Smooth muscle cell of the umbilical artery (primary cell): ENCODE measurements around the gene BNIP2. TPM values are rescaled to one million over a fixed set of nuclear protein-coding genes. Genes with fewer than 3 reads are reported as not detected.

ENCODE experiments used
- total RNA-seq: library from RNA; depleted of rRNA; stranded (reverse); fragments of >200 nt; gene quantifications from 2 replicates; pipeline ENCODE4 v1.2.3, GENCODE V29; 2014

Gene BNIP2
- total RNA-seq: 118 and 174 TPM in 2 replicates

DNA sequence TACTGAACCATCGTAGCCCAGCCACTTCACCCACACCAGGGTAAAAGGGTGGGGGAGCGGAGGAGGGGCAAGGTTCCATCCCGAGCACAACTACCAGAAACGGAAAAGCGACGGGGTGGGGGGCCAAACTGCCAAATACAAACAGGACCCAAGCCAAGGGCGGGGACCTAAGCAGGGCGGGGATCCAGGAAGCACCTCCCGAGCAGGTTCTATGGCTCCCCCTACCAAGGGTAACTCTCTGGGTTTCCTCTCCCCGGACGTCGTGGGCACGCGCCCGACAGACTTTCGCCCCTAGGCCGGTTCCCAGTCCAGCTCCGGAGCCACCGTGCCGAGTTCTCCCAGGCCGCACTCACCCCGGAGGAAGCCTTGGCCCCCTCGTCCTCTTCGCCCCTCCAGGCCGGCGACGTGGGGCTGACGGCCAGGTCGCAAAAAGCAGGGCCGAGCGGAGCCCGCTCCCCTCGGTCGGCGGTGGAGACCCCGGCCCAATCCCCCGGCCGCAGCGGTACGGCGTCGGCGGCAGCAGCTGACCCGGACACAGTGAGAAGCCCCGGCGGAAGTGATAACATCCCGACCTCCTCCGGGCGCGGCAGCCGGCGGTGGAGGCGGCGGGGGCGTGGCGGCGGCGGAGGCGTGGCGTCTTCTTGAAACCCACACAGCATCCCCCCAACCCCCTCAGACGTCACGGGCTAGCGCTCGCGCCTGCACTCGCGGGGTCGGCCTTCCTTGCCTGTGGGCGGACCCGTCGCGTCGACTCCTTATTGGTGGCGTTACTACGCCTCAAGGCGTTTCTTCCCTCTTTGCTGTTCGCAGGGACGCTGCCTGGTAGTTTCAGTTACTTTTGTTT lies at the start of gene BNIP2:
BNIP2 (minus strand) TSS at position 539 of the 844 bp plus-strand sequence. CDS start 6,863 bp downstream, outside the sequence.

GRCh38 chr15:59656897-59657634 lies 32.1 kb downstream of the BNIP2 start, which contains the start of gene GTF2A2:
TSS of gene GTF2A2 (minus strand) at chr15:59657515. CDS start at chr15:59652277, 5,238 bp downstream.

DNA sequence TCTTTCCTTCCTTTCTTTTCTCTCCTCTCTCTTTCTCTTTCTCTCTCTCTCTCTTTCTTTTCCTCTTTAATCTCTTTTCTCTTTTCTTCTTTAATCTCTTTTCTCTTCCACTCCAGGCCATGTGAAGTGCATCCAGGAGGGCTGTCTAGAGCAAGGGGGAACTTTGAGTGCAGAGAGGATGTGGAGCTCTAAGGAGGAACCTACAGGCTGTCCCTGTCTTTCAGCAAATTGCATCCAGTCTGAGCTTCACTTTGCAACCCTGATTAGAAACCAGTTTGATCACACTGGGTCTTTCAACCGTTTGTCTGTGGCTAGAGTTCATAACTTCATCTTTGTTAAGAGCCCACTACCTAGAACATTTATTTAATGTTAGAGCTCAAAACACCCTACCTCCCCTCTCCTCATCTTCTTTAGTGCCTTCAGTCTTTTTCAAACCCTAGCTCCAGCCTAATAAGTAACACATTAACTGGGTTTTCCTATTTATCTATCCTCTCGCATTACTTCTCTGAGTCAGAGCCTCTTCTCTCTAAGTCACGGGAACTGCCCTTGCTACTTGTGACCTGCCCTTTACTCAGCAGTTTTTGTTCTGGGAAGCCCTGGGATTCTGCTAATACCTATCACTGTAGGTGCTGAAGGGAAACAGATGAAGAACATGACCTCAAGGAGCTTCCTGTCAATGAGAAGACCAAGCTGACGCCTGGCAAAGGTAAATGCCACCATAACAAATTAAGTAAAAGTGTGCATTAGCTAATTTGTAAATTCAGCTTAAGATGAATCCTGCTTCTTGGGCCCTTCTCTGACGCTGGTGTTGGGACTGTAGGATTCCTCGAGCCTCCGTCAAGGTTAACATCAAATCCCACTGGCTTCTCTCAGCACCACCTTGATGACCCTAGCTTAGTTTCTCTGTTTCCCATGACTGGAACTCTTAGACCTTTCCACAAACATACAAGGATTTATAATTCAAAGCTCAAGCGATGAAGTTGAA lies 77.6 kb downstream of the BNIP2 start, which contains the start of gene GCNT3:
GCNT3 (plus strand) TSS at position 508 of the 985 bp plus-strand sequence. CDS start 6,456 bp downstream, outside the sequence.

Other genes with a start within 250 kb of the BNIP2 start
- gene GCNT3, start 77.5 kb downstream of the BNIP2 start, total RNA-seq: under 0.01 and 0.09 TPM in 2 replicates
- 22.8 and 23.2 TPM in 2 replicates for gene GTF2A2, start 31.8 kb downstream of the BNIP2 start, total RNA-seq